ENCODE results near the gene ZRANB3. TPM values are rescaled to one million over a fixed set of nuclear protein-coding genes. Genes with fewer than 3 reads are reported as not detected.
"Not testable (repeated sequence)": the region's sequence is repeated elsewhere in the genome, so short reads cannot be mapped to it uniquely, and the experiment has no call there.

ZRANB3 gene
- polyA plus RNA-seq, 1 donor from 2014 or later, result 3.8 TPM

DNA sequence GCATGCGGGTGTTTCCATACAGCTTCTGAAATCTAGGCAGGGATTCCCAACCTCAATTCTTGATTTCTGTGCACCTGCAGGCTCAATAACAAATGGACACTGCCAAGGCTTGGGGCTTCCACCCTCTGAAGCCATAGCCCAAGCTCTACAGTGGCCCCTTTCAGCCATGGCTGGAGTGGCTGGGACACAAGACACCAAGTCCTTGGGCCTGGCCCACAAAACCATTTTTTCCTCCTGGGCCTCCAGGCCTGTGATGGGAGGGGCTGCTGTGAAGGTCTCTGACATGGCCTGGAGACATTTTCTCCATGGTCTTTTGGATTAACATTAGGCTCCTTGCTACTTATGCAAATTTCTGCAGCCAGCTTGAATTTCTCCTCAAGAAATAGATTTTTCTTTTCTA lies 78.0 kb downstream of the ZRANB3 start:
- Mint-ChIP-seq H3K9me3 (peaks cover 14 to 30% (median 19%) of the 10 kb centered on the region in 3 donors), H3K36me3 (peaks cover 13% of the 10 kb centered on the region)
- not testable (repeated sequence) for H3K4me1 Mint-ChIP-seq, H3K27ac Mint-ChIP-seq, H3K27me3 Mint-ChIP-seq, H3K4me3 Mint-ChIP-seq

DNA sequence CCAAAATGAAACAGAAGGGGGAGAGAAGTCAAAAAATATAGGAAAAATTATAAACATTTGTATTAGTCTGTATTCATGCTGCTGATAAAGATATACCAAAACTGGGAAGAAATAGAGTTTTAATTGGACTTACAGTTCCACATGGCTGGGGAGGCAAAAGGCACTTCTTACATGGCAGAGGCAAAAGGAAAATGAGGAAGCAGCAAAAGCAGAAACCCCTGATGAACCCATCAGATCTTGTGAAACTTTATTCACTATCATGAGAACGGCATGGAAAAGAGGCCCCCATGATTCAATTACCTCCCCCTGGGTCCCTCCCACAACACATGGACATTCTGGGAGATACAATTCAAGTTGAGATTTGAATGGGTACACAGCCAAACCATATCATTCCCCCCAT lies 79.1 kb downstream of the ZRANB3 start:
- Mint-ChIP-seq H3K27ac (no peak overlapping the region), H3K4me1 (no peaks in the 10 kb centered on the region), H3K9me3 (peaks cover 8 to 26% (median 13%) of the 10 kb centered on the region in 3 donors), H3K27me3 (no peaks in the 10 kb centered on the region), H3K4me3 (no peak overlapping the region), H3K36me3 (peaks cover 9% of the 10 kb centered on the region)

DNA sequence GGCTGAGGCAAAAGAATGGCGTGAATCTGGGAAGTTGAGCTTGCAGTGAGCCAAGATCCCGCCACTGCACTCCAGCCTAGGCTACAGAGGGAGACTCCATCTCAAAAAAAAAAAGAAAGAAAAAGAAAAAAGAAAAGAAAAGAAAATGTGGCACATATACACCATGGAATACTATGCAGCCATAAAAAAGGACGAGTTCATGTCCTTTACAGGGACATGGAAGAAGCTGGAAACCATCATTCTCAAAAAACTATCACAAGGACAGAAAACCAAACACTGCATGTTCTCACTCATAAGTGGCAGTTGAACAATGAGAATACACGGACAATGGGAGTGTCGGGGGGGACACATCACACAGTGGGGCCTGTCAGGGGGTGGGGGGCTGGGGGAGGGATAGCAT lies 88.0 kb downstream of the ZRANB3 start:
- peaks cover 12% of the 10 kb centered on the region for H3K36me3 Mint-ChIP-seq
- H3K4me1 Mint-ChIP-seq, result not testable (repeated sequence)

DNA sequence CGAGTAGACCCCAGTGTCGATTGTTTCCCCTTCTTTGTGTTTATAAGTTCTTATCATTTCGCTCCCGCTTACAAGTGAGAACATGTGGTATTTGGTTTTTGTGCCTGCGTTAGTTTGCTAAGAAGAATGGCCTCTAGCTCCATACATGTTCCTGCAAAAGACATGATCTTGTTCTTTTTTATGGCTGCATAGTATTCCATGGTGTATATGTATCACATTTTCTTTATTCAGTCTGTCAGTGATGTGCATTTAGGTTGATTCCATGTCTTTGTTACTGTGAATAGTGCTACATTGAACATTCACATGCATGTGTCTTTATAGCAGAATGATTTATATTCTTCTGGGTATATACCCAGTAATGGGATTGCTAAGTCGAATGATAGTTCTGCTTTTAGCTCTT lies 95.9 kb downstream of the ZRANB3 start:
- H3K27me3 Mint-ChIP-seq, H3K9me3 Mint-ChIP-seq, H3K4me3 Mint-ChIP-seq, H3K27ac Mint-ChIP-seq, H3K4me1 Mint-ChIP-seq: not testable (repeated sequence)
- peaks cover 14% of the 10 kb centered on the region for H3K36me3 Mint-ChIP-seq

More for the DNA sequence above, 88.0 kb downstream of the ZRANB3 start:
- not testable (repeated sequence) for H3K4me3 Mint-ChIP-seq, H3K27ac Mint-ChIP-seq, H3K27me3 Mint-ChIP-seq, H3K9me3 Mint-ChIP-seq

DNA sequence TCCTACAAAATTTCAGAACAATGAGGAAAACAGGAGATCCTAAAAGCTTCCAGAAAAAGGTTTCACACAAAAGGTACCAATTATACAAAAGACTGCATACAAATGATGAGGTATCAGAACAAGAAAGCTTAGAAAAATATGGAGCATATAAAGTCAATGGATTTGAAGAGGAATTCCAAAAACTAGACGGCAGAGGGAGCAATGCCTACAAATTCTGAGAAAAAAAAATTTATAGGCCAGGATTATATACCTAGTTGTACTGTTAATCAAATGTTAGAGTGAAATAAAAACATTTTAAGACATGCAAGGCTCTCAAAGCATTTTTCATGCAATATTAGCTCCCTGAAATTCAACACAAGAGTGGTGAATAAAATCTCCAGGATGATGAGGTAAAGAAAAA lies 106.2 kb downstream of the ZRANB3 start:
- H3K27me3 Mint-ChIP-seq, result no peaks in the 10 kb centered on the region
- H3K4me1 Mint-ChIP-seq, result peaks cover 0 to 2% (median 0%) of the 10 kb centered on the region in 3 donors
- H3K36me3 Mint-ChIP-seq, result peaks cover 4% of the 10 kb centered on the region
- no peak overlapping the region for H3K27ac Mint-ChIP-seq
- no peak overlapping the region for H3K4me3 Mint-ChIP-seq
- peaks cover 4 to 18% (median 5%) of the 10 kb centered on the region in 3 donors for H3K9me3 Mint-ChIP-seq

DNA sequence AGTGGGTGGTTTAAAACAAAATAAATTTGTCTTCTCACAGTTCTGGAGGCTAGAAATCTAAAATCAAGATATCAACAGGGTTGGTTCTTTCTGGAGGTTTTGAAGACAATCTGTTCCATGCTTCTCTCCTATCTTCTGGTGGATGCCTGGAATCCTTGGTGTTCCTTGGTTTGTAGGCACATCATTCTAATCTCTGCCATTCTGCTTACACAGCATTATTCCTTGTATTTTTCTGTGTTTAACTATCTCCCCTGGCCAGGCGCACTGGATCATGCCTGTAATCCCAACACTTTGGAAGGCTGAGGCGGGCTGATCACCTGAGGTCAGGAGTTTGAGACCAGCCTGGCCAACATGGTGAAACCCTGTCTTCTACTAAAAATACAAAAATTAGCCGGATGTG lies 108.1 kb downstream of the ZRANB3 start:
- Mint-ChIP-seq H3K36me3 (peaks cover 1% of the 10 kb centered on the region), H3K4me3 (no peak overlapping the region)

DNA sequence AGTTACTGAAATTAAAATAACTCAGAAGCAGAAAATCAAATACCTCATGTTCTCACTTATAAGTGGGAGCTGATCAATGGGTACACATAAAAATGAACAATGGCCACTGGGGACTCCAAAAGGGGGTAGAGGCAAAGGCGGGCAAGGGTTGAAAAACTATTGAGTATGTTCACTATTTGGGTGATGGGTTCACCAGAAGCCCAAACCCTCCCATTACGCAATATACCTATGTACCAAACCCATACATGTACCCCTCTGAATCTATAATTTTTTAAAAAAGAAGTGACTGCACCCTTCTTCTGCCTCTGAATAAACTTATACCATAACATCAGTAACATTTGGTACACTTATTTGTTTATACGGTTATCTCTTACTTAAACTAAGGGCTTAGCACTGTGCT lies 119.4 kb downstream of the ZRANB3 start:
- Mint-ChIP-seq H3K4me3 (no peak overlapping the region), H3K36me3 (peaks cover 2% of the 10 kb centered on the region), H3K9me3 (peaks cover 3 to 8% (median 4%) of the 10 kb centered on the region in 3 donors), H3K4me1 (peaks cover 4 to 9% (median 7%) of the 10 kb centered on the region in 3 donors), H3K27ac (no peak overlapping the region), H3K27me3 (no peaks in the 10 kb centered on the region)

More for the DNA sequence above, 108.1 kb downstream of the ZRANB3 start:
- Mint-ChIP-seq H3K27me3 (no peaks in the 10 kb centered on the region), H3K27ac (no peak overlapping the region), H3K4me1 (peaks cover 0 to 2% (median 0%) of the 10 kb centered on the region in 3 donors), H3K9me3 (peaks cover 6 to 15% (median 8%) of the 10 kb centered on the region in 3 donors)

DNA sequence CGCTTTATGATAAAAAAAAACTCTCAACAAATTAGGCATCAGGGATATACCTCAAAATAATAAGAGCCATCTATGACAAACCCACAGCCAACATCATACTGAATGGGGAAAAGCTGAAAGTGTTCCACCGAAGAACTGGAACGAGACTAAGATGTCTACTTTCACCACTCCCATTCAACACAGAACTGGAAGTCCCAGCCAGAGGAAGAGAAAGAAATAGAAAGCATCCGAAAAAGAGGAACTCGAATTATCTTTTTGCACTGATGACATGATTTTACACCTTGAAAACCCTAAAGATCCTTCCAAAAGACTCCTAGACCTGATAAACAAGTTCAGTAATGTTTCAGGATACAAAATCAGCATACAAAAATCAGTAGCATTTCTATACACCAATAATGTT lies 121.6 kb downstream of the ZRANB3 start:
- H3K36me3 Mint-ChIP-seq, result peaks cover 9% of the 10 kb centered on the region
- peaks cover 8 to 14% (median 10%) of the 10 kb centered on the region in 3 donors for H3K9me3 Mint-ChIP-seq
- H3K4me3 Mint-ChIP-seq, result peak overlapping the region in 1 of 4 donors; percentile 14
- H3K4me1 Mint-ChIP-seq, result peaks cover 4 to 9% (median 7%) of the 10 kb centered on the region in 3 donors
- H3K27me3 Mint-ChIP-seq, result no peaks in the 10 kb centered on the region
- H3K27ac Mint-ChIP-seq, result no peak overlapping the region

DNA sequence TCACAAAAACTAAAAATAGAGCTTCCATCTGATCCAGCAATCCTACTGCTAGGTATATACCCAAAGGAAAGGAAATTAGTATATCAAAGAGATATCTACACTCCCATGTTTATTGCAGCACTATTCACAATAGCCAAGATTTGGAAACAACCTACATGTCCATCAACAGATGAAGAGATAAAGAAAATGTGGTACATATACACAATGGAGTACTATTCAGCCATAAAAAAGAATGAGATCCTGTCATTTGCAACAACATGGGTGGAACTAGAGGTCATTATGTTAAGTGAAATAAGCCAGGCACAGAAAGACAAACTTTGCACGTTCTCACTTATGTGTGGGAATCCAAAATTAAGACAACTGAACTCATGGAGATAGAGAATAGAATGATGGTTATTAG lies 134.8 kb downstream of the ZRANB3 start:
- peak overlapping the region in 1 of 4 donors; percentile 13 for H3K4me3 Mint-ChIP-seq
- not testable (repeated sequence) for H3K27ac Mint-ChIP-seq, H3K27me3 Mint-ChIP-seq, H3K4me1 Mint-ChIP-seq, H3K36me3 Mint-ChIP-seq, H3K9me3 Mint-ChIP-seq

DNA sequence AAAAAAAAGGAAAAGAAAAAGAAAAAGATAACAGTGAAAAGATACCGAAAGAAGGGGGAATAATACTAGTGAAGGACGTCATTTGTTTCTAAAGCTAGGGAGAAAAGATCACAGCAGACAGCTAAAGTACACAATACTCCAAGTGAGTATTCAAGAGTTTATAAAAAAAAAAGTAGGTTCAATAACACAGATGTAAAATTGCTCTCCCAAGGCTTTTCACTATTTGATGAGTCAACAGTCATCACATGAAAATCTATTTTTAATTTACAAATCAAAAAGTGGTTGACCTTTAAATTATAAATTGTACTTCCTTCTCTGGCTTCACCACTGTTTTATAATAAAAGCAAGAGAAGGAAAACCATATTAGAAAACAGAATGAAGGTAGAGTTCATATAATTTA lies 144.0 kb downstream of the ZRANB3 start:
- H3K27ac Mint-ChIP-seq, result no peak overlapping the region
- peaks cover 2 to 19% (median 11%) of the 10 kb centered on the region in 3 donors for H3K9me3 Mint-ChIP-seq
- H3K36me3 Mint-ChIP-seq, result peaks cover 12% of the 10 kb centered on the region
- H3K27me3 Mint-ChIP-seq, result no peaks in the 10 kb centered on the region
- no peak overlapping the region for H3K4me3 Mint-ChIP-seq
- no peaks in the 10 kb centered on the region for H3K4me1 Mint-ChIP-seq

DNA sequence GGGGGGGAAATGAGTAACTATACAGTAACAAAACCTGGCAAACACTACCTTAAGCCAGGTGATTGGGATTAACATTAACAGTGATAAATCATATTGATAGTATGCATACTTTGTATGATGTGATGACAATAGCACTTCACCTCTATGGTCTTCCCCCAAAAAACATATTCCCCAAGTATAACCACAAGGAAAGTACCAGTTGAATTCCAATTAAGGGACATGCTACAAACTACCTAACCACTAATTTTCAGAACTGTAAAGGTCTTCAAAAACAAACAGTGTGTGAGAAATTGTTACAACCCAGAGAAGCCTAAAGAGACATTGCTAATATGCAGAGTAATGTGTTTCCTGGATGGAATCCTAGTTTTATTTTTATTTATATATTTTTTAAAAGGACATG lies 152.4 kb downstream of the ZRANB3 start:
- no peaks in the 10 kb centered on the region for H3K4me1 Mint-ChIP-seq
- no peak overlapping the region for H3K4me3 Mint-ChIP-seq
- peaks cover 17% of the 10 kb centered on the region for H3K36me3 Mint-ChIP-seq

DNA sequence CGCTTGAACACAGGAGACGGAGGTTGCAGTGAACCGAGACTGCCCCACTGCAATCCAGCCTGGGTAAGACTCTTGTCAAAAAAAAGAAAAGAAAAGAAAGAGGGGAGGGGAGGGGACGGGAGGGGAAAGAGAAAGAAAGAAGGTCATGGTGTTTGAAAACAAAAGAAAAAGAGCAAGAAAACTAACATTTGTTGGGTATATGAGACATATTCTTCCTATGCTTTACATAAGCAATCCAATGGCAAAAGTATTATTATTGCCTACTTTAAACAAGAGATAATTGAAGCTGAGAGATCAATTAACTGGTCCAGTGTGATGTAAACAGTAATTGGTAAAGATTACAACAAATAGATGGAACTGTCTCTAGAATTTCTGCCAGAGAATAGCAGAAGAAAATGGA lies 157.3 kb downstream of the ZRANB3 start:
- Mint-ChIP-seq H3K9me3 (peaks cover 4 to 9% (median 8%) of the 10 kb centered on the region in 3 donors), H3K27ac (peak overlapping the region in 1 of 3 donors; percentile 28), H3K4me3 (no peak overlapping the region), H3K36me3 (peaks cover 11% of the 10 kb centered on the region), H3K4me1 (peaks cover 0 to 2% (median 0%) of the 10 kb centered on the region in 3 donors), H3K27me3 (no peaks in the 10 kb centered on the region)

More for the DNA sequence above, 152.4 kb downstream of the ZRANB3 start:
- Mint-ChIP-seq H3K27ac (no peak overlapping the region), H3K27me3 (no peaks in the 10 kb centered on the region), H3K9me3 (peaks cover 10 to 18% (median 12%) of the 10 kb centered on the region in 3 donors)

DNA sequence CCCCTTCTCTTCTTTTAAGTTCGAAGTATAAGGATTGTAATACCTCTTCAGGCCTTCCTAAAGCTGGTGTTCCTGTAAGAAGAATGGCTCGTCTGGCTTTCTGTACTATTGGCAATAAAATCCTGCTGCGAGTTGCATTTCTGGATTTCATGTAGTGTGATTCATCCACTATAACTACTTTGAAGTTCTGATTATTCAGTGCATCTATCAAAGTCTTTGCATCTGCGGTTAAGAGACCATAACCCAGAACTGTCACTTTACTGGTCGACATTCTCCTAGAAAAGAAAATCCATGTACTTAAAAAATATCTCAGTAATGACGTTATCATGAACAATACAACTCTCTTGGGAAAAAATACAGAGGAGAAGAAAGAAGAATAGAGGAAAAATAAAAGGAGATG lies 181.1 kb downstream of the ZRANB3 start:
- Mint-ChIP-seq H3K27ac (no peak overlapping the region), H3K4me3 (no peak overlapping the region), H3K36me3 (peaks cover 18% of the 10 kb centered on the region), H3K9me3 (peaks cover 9 to 26% (median 20%) of the 10 kb centered on the region in 3 donors), H3K27me3 (no peaks in the 10 kb centered on the region), H3K4me1 (no peaks in the 10 kb centered on the region)

DNA sequence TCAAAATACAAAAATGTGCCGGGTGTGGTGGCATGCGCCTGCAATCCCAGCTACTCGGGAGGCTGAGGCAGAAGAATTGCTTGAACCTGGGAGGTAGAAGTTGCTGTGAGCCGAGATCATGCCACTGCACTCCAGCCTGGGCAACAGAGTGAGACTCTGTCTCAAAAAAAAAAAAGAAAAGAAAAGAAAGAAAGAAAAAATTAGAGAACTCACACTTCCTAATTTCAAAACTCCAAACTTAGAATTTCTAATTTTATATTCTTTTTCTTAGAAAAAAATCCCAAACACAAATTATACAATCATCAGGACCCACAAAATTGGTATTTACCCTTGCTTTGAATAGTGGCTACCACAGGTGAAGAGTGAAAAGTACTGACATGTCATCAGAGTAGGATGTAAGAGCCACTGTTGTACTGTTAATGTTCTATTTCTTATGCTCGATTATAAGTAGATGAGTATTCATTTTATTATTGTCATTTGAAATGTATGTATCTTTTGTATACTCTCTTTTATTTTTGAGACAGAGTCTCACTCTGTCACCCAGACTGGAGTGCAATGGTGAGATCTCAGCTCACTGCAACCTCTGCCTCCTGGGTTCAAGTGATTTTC lies 182.8 kb downstream of the ZRANB3 start:
- not testable (repeated sequence) for H3K4me1 Mint-ChIP-seq, H3K27ac Mint-ChIP-seq, H3K4me3 Mint-ChIP-seq, H3K27me3 Mint-ChIP-seq
- H3K36me3 Mint-ChIP-seq, result peaks cover 21% of the 10 kb centered on the region
- peaks cover 9 to 26% (median 20%) of the 10 kb centered on the region in 3 donors for H3K9me3 Mint-ChIP-seq

DNA sequence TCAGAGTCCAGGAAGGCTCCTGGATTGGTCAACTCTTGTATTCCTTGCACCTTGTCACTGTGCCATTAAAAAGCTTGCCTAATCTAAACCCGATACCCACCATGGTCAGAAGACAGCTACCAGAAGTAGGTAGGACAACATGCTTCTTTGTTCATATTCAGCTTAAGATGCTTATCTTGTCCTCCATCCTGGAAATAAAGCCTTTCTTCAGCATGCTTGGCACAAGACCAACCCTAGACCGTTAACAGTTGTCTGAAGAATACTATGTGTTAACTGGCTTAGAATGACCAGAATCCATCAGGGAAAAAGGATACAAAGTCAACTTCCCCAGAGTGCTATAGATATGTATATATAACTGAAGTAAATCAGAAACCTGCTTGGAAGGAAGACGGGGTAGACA lies 193.9 kb downstream of the ZRANB3 start:
- peaks cover 3% of the 10 kb centered on the region for H3K36me3 Mint-ChIP-seq
- H3K27me3 Mint-ChIP-seq, result no peaks in the 10 kb centered on the region
- H3K9me3 Mint-ChIP-seq, result peaks cover 4 to 10% (median 8%) of the 10 kb centered on the region in 3 donors
- no peak overlapping the region for H3K27ac Mint-ChIP-seq
- H3K4me3 Mint-ChIP-seq, result no peak overlapping the region
- H3K4me1 Mint-ChIP-seq, result no peaks in the 10 kb centered on the region

DNA sequence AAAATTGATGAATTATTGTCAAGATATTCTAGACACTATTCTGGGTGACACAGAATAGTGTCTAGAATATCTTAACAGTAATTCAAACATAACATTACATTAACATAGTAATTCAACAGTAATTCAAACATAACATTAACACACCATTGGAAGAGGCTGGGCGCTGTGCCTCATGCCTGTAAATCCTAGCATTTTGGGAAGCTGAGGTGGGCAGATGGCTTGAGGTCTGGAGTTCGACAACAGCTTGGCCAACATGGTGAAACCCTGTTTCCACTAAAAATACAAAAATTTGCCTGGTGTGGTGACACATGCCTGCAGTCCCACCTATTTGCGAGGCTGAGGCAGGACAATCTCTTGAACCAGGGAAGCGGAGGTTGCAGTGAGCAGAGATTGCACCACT lies 195.8 kb downstream of the ZRANB3 start:
- H3K9me3 Mint-ChIP-seq, result peaks cover 6 to 16% (median 14%) of the 10 kb centered on the region in 3 donors
- H3K4me3 Mint-ChIP-seq, result no peak overlapping the region
- no peaks in the 10 kb centered on the region for H3K4me1 Mint-ChIP-seq
- H3K27me3 Mint-ChIP-seq, result no peaks in the 10 kb centered on the region
- H3K27ac Mint-ChIP-seq, result no peak overlapping the region
- peaks cover 5% of the 10 kb centered on the region for H3K36me3 Mint-ChIP-seq

Measured in IgD-negative memory B cell (primary cell).